NCI-H1694 treated with DMSO at 0.1 percent for 48 hours (cell line): ENCODE data around the gene MCHR1.
A peak's percentile ranks its signal among the peaks of the same experiment; 100 is the strongest.

Source experiments
- DNase-seq: peaks from one replicate; lab custom pipeline; 2025; lab: John Stamatoyannopoulos, UW

The MCHR1 gene, protein sequence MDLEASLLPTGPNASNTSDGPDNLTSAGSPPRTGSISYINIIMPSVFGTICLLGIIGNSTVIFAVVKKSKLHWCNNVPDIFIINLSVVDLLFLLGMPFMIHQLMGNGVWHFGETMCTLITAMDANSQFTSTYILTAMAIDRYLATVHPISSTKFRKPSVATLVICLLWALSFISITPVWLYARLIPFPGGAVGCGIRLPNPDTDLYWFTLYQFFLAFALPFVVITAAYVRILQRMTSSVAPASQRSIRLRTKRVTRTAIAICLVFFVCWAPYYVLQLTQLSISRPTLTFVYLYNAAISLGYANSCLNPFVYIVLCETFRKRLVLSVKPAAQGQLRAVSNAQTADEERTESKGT

DNA sequence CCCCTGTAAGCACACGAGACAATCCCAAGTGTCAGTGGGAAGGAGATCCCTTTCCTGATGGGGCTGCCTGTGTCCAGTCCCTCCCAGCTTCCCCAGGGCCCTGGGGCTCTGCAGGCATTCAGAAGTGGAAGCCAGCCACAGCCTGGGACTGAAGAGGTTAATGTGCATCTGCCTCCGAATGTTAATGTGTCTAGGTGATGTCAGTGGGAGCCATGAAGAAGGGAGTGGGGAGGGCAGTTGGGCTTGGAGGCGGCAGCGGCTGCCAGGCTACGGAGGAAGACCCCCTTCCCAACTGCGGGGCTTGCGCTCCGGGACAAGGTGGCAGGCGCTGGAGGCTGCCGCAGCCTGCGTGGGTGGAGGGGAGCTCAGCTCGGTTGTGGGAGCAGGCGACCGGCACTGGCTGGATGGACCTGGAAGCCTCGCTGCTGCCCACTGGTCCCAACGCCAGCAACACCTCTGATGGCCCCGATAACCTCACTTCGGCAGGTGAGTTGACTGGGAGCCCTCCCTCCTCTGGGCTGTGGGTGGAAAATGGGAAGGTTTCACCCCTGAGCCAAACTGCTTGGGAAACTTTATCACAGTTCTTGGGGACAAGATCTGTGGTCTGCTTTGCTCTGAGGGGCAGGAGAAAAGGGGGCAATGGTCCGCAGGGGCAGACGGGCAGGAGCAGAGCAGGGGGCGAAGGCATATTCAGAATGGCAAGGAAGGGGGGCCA lies at the start of gene MCHR1:
TSS of gene MCHR1 (plus strand) at position 236 of the 715 bp plus-strand sequence. CDS start at position 405, 169 bp downstream.
- no peak for DNase-seq

DNA sequence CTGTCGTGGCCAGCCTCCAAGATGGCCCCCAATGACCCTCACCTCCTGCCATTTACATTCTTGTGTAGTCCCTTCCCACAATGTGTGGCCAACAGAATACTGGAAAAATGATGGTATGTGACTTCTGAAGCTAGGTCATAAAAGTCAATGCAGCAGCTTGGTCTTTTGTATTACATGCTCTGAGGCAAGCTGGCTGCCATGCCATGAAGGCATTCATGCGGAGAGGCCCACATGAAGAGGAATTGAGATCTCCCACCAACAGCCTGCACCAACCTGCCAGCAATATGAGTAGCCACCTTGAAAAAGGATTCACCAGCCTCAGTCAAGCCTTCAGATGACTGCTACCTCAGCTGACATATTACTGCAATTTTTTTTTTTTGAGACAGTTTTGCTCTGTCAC lies 47.4 kb upstream of the MCHR1 start:
- no peak for DNase-seq

- DNase-seq = no peak
Observed at GRCh38 chr22:40633036-40633435, 46.2 kb upstream of the MCHR1 start.

DNA sequence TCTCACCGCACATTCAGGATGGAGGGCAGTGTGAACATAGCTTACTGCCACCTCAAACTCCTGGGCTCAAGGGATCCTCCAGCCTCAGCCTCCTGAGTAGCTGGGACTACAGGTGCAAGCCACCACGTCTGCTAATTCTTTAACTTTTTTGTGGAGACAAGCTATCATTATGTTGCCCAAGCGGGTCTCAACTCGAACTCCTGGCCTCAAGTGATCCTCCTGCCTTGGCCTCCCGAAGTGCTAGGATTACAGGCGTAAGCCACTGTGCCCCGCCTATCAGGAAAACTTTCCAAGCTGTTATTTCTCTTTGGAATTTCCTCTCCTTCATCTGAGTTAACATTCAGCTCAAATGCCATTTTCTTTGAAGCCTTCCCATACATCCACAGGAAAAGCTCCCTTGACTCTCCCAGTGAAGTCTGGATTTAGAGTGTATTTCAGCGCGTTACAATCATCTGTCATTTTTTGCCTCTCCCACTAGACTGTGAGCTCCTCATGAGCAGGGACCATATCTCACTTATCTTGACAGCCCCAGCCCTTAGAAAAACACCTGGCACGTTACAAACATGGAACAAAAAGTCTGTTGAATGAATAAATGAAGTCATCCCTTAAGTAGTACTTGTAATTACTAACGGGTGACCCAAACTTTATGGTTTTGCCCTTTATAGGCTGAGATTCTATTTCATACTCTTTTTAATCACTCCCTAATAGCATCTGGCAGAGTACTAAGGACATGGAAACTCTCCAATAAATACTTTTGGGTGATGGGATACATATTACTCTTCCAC lies 45.0 kb upstream of the MCHR1 start:
- no peak for DNase-seq

DNA sequence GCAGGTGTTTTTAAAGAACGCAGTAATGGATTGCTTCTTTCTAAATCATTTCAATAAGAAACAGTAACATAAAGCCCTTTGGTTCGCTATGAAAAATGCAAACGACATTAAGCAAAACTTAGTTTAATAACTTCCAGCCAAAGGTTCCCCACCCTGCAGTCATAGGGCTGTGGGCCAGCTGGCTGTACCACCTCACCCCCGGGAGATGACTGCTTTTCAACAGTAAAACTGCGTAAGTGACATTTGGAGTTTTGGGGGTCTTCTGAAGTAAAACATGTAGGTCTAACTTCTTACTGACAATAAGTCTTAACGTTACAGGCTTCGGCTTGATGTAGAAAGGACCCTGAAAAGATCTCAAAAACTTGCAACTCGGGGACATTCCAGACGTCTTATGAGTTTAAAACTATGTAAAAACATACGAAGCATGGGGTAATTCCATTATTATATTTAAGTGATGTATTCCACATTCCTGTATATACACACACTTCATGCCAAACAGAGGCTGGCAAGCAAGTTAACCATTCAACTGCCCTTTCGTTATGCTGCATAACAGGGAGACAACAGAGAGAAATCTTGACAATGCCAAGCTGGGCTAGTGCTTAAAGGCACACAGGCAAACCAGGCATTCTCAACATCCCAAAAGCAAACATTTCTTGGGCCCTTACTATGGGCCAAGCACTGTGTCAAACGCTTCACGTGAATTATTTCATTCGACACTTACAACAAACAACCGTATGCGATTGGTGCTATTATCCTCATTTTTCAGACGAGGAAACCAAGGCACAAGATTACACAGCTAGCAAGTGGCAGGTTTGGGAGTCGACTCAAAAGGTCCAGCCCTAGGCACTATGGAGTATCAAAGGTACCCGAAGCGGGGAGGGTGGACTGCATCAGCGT lies 44.0 kb upstream of the MCHR1 start:
- DNase-seq = no peak

GRCh38 chr22:40635940-40636379 lies 43.3 kb upstream of the MCHR1 start:
- DNase-seq = no peak

DNA sequence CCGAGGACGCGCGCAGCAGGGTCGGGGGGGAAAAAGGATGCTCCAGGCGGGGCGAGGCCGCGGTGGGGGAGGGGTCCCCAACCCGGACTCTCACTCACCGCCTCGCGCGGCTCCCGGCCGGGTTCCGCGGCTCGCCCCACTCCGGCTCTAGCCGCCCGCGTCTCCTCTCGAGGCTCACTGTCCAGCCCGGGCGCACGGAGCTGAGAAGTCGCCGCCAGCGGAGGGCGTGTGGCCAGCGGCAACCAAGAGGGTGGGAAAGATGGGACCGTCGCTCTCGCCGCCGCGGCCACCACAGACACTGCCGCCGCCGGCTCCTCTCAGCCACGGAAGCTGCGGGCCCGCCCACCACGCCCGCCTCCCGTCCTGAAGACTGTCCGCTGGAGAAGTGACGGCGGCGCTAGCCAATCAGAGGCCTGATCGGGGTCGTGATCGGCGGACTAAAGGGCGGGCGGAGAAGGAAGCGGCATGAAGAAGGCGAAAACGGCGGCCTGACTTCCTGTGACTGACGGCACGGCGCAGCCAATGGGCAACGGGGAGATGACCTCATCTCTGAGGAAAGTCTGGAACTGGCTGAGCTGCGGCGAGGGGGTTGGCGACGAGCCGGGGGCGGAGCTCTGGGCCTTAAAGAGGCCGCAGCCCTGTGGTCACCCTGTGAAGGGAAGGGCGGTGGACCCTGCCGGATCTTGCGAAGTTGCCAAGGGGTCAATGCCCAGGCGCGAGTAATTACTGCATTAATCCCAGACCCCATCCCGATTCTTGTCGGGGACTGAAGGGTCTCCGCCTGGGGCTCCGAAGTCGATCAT lies 42.7 kb upstream of the MCHR1 start, which contains the start of gene MRTFA:
TSS of gene MRTFA (minus strand) at position 340 of the 803 bp plus-strand sequence.
- peak; percentile 99 for DNase-seq

GRCh38 chr22:40637183-40638150 lies 41.8 kb upstream of the MCHR1 start:
- no peak for DNase-seq

- no peak for DNase-seq
Observed at GRCh38 chr22:40638261-40638660, 41.0 kb upstream of the MCHR1 start.

GRCh38 chr22:40641269-40641668 lies 38.0 kb upstream of the MCHR1 start:
- no peak for DNase-seq

GRCh38 chr22:40642316-40642715 lies 37.0 kb upstream of the MCHR1 start:
- no peak for DNase-seq

GRCh38 chr22:40645579-40646197 lies 33.6 kb upstream of the MCHR1 start:
- DNase-seq = no peak

GRCh38 chr22:40648386-40648785 lies 30.9 kb upstream of the MCHR1 start:
- no peak for DNase-seq

GRCh38 chr22:40651057-40651456 lies 28.2 kb upstream of the MCHR1 start:
- DNase-seq = no peak

DNA sequence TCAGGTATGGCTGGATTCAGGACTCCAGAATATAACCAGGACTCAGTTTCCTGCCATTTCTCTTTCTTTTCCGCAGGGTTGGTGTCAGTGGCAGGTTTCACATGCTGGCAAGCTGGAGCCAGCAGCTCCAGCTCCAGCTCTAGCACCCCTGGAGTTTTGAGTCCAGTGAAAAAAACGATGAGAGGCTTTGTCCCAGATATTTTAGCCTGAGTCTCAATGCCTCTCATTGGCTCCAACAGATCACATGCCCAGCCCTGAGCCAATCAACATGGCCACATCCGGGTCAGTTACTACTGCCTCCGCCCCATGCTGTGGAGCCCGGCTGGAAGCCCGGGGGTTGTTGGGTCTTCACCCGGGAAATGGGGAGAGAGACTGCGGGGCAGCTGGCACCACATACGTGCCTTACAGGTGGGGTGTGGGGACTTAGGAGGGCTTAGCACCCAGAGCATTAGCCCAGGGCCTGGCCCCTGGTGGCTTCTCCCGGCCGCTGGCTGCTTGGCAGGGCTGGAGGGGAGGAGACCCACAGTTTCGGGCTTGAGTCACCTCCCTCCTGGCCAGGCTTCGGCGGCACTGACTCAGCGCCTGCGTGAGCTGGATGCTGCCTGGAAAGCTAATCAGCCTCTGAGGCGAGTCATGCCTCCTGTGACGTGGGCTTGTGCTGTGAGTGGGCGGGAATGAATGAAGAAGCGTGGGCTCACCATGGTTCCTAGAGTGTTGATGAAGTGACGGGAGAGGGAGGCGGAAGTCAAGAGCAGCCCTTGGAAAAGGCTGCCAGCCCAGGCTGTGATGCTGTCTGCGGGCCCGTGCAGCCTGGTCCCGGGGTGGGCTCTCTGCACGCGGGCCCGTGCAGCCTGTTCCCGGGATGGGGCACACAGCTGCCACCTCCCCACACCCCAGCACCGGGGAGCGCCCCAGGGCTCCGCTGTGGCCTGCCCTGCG lies 27.5 kb upstream of the MCHR1 start:
- DNase-seq = peak; percentile 96

DNA sequence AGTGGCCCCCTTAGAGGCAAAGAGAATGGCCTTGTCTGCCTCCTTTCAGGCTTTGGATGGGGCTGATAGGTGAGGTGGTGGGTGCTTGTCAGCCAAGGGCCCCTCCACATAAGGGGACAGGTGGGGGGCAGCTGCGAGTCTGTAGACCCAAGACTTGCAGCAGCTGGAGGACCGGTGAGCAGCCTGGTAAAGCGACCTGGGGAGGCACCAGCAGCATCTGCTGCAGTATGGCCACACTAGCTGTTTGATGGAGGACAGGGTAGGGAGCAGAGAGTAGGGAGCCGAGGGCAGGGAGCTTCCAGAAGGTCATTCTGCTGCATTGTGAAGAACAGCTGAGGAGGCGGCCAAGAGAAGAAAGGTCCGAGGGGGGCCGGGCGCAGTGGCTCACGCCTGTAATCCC lies 25.9 kb upstream of the MCHR1 start:
- DNase-seq = no peak

GRCh38 chr22:40654522-40655167 lies 24.6 kb upstream of the MCHR1 start:
- DNase-seq = peak; percentile 92
